Stimulated activated CD4-positive, alpha-beta T cell treated with anti-CD3 and anti-CD28 coated beads, Interleukin-1b, Interleukin-23, amount 100 ng/mL, for 48 hours (primary cell): ENCODE results near the gene AHDC1.

Experiments
- DNase-seq: peaks from one replicate; pipeline ENCODE4 v3.0.0-alpha.2; 2020

Gene AHDC1

DNA sequence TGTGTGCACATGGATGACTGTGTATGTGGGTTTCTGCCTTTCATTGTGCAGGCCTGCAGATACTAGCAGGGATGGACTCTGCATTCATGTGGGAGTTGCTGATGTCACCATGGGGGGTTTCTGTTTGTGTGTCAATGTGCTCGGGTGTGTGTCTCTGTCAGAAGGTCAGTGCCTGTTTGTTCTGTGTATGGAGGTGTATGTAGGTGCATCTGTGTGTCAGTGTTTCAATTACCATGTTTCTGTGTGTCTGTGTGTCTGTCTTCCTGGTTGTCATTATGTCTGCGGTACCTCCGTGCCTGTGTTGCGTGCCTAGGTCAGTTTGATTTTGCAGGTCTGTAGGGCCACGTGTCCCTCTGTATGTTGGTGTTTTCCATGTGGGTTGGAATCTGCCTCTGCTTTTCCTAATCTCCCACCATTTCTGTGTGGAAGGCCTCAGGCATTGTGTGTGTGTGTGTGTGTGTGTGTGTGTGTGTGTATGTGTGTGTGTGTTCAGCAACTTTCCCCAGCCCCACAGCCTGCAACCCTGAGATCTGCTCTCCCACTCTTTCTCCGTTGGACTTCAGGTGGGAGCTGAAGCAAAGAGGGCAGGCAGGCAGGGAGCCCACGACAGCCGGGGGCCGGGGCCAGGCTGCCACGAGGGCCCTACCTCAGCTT lies 77.2 kb downstream of the AHDC1 start:
- DNase-seq: no peak

DNA sequence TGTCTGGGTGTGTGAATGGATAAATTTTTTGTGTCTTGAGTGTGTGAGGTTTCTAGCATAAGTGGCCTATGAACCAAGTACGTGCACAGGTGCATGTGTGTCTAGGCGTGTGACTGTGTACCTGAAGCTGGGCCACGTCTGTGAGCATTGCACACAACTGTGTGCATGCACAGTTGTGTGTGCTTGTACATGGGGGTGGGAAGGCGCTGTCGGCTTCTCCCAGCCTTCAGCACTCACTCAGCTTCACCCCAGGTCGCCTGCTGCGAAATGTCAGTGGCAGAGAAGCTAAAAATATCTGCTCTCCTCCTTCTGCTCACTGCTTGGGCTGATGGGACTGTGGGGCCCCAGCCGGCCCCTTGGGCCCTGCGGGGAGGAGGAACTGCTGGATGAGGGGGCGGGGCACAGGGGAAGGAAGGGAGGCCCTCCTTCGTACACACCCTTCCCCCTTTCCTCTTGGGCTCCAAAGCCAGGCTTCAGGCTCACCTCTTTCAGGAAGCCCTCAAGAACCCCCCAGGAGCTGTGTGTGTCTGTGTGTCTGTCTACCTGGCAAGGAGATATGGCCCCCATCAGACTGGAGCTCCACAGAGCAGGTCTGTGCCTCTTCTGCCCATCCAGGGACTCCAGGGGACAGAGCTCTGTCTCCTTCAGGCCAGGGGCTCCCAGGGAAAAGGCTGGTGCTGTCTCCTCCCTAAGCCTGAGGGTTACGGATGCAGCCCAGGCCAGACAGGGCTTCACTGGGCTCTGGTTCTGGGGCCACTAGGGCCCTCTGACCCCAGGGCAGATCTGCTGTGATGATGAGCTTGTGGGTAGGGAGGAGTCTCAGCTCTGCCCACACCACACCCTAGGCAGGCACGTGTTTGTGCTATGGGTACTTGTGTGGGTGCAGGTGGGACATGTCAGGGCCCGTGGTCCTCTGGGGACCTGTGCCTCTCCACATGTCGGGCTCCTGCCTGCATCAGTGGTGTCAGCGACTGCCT lies 78.4 kb downstream of the AHDC1 start:
- peak; percentile 69 for DNase-seq

DNA sequence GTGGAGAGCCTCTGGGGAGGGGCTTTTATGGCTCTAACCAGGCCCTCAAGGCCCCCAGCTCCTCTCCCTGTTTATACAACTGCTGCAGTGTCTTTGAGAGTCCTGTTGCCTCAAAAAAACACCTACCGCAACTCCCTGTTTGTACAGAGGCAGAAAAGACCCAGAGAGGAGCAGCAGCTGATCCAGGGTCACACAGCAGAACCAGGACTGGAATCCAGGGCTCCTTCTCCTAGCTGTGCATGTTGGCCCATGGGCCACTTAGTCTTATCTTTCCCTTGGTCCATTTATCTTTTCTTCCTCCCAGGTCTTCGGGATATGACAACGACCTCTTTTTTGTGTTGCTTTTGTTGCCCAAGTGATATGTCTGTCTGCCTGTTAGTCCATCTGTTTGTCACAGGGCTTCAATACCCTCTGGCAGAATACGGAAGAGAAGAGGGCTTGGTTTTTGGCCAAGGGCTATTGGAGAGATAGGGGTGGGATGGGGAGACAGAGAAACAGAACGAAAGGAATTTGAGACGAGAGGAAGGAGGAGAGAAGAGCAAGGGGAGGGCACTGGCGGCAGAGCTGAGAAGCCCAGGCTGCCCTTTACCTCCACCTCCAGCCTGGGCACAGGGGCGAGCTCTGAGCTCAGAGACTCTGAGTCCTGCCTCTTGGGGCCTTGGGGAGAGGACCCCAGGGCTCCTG lies 80.5 kb downstream of the AHDC1 start:
- no peak for DNase-seq

DNA sequence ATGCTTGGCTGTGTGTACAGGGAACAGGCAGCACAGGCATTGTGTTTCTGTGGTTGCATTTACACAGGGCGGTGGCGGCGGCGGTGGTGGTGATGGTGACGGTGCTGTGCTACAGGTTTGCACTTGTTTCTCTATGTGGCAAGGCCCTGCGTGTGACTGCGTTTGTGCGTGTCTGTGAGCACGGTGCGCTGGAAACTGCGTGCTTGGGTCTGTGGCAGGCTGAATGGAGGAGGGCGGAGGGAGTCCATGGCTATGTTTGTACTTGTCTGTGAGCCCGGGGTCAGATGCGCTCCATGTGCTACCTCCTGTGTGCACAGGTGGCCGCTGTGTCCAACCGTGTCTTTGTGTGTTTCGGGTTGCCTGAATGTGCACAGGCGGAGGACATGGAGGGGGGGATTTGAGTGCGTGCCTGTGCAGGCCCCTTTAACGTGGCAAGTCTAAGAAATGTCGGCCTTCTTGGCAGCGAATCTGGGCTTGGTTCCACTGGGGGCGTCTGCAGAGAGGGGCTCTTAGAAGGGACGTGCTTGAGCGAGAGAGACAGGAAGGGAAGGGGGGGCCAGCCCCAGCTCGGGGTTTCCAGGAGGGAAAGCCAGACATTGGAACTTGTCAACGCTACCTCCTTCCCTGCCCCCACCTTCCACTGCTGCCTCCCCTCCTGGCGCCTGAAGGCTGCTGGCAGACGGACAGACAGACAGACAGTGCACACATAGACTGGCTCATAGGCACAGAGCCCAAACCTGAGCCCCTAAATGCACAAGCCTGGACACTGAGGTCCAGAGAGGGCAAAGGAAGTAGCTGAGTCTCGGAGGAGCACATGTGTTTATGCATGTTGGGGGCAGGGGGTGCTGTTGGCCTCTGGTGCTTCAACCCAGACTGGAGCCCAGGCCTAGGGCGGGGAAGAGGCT lies 81.3 kb downstream of the AHDC1 start:
- DNase-seq: peak; percentile 81

DNA sequence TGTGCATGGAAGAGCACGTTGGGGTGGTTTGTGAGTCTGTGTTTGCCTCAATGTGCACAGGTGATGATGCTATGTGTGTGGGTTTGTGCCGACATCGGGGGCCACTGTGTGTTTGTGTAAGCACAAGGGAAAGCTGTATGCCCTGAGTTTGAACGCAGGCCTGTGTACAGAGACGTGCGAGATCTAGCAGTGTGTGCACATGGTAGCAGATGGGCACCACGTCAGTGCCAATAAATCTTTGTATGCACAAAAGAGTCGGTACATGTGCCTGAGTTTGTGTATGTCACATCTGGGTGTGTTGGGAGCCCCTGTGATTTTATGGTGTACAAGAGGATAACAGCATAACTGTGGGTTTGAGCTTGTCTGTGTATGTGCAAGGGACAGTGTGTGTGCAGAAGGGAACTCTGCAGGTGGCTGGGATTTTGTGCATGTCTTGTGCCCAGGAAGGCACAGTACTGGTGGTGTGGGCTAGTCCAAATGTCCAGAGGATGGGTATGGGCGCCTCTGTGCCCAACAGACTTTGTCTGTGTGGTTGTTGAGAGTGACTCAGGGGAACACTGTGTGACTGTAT lies 82.0 kb downstream of the AHDC1 start:
- no peak for DNase-seq

DNA sequence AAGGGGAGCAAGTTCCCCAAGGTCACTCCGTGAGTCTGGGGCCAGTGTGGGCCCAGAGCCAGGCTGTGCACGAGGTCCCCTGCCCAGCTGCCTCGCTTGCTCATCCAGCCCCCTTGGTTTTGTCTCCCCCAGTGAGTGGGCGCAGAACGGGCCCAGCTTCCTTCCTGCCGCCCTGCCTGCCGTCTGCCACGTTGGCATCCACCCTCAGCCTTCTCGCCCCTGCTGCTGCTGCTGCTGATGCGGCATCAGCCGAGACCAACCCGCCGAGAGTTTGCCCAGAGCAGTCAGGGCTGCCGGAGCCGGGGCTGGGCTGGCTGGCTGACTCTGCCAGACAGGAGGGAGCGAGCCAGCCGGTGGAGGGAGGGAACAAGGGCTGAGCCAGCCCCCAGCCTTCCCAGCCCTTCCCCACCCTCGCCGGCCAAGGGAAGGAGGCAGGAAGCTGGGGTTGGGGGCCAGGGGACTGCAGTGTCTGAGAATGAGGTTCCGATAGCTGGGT lies 82.6 kb downstream of the AHDC1 start:
- peak; percentile 56 for DNase-seq

DNA sequence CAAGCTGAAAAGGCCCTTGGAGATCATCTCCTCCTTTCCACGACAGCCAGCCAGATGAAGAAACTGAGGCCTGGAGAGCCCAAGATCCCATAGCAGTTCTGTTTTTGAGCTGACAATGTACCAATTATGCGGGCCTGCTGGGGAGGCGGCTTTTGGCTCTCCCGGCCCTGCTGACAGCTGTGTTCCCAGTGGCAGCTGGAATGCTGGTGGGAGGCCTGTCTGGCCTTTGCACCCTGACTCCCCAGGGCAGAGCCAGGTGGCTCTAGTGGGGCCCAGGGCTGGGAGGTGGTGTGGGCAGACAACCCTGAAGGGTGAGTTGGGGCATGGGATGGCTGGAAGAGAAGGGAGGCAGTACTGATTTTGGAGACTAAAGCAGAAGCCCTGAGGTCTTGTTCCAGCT lies 83.3 kb downstream of the AHDC1 start:
- DNase-seq: no peak

DNA sequence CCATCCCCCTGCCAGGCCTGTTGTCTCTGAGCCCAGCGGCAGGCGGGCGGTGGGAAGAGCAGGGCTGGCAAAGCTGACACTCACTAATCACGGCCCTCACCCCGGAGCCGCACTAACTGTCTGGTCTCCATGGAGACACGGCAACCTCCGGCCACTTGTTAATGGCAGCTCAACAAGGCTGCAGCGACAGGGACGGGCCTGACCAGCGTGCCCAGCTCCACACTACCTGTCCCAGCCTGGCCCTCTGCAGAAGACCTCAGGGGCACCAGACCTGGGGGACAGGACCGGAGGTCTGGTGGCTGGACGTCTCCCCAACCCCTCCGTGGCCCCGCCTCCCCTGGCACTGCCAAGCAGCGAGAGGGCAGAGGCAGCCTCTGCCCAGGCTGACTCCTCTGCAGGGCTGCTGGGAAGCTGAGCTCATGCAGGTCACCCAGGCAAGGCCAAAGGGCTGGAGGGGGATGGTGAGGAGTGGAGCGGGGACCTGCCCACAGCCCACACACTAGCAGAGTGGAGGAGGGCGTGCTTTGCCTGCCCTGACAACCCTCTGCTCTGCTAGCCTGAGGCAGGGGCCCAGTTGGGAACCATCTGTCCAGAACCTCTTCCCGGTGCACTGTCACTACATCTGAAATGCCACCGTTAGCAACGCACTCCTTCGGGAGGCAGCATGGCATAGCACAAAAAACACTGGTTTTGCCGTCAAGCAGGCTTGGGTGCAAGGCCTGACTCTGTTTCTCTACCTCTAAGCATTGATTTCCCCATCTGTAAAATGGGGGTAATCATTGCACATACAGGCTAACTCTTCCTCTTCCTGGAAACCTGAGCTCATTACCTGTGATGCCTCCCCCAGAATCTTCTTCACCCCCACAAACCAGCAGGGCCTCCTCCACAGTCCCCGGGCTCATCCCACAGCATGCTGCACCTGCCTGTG lies 84.3 kb downstream of the AHDC1 start:
- no peak for DNase-seq

DNA sequence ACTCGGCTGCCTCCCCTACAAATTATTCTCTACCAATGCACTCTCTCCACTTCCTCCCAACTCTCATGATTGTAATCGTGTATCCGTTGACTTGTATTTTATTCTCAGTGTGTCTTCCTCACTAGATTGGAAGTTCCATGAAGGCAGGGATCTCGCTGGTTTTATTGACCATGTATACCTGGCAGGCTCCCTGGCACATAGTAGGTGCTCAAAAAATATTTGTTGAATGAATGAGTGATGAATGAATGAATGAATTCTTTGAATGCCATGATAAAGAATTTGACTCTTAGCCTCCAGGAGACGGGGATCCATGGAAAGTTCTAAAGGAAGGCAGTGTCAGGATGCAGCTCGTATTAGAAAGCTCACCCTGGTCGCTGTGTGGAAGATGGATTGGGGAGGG lies 85.1 kb downstream of the AHDC1 start:
- DNase-seq: no peak

DNA sequence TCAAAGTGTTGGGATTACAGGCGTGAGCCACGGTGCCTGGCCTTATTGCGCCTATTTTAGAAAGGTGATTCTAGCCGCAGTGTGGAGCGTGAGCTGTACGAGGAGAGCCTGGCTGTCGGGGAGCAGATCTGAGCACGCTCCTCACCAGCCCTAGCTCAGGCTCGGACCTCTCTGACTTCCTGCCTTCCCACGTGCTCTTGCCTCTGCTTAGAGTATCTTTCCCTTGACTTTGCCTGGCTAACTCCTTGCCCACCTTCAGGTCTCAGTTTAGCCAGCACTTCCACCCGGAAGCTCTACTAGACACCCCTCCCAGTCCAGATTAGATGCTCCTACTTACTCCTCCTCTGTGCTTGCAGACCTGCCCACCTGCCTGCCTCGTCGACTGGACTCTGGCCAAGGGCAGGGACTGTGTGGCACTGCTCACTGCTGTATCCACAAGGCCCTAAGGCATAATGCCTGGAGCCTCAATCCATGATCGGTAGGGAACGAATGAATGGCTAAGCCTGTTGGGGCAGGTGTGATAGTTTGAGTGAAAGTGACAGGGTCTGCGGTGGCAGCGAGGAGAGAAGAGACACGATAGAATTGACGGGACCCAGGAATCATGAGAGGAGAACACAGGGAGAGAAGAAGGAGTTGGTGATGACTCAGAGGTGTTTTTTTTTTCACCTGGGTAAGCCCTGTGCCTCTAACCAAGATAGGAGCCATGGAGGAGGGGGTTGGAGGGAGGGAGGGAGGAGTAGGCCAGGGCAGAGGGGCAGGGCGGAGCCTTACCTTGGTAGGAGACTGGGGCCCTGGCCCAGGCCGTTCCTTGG lies 85.8 kb downstream of the AHDC1 start:
- no peak for DNase-seq

DNA sequence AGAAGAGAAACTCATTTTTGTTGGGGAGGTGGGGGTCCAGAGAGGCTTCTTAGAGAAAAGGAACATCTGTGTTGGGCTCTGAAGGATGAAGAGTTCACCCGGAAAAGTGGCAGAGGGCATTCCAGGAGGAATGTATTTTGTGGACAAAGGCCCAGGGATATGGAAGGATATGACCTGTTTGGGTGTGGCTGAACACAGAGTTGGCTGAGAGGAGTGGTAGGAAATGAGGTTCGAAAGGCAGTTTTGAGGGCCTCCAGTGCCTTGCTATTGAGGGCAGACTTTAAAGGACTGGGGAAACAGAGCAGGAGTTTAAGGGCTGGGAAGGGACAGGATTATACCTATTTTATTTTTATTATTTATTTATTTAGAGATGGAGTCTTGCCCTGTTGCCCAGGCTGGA lies 86.6 kb downstream of the AHDC1 start:
- DNase-seq: no peak

DNA sequence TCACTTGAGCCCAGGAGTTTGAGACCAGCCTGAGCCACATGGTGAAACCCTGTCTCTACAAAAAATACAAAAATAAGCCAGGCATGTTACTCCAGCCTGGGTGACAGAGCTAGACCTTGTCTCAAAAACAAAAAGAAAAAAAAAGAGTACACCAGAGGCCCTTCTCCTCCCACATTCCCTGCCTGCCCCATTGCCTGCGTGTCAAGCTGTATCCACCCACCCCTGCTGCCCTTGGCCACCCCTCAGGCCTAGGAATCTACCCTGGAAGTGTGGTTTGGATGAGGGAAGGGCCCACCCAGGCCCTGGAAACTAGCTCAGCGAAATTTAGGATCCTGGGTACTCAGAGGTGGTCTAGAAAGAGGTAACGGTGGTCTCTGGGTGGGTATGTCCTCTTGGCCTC lies 88.3 kb downstream of the AHDC1 start:
- DNase-seq: no peak

DNA sequence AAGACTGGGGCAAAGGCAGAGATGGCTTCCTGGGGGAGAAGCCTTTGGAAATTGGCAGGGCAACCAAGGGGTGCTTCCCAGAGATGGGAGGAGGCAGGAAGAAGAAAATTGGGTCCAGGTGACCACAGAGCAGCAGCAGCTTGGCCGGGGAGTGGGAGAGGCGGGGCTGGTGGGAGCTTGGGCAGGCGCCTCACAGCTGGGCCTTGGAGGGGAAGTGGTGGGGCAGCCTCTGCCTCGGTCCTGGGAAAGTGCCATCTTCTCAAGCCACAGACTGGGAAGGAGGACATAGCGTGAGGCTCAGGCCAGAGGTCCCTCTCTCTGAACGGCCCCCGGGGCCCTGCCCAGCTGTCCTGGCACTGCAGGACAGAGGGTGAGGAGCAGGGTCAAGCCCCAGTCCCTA lies 90.0 kb downstream of the AHDC1 start:
- DNase-seq: no peak

DNA sequence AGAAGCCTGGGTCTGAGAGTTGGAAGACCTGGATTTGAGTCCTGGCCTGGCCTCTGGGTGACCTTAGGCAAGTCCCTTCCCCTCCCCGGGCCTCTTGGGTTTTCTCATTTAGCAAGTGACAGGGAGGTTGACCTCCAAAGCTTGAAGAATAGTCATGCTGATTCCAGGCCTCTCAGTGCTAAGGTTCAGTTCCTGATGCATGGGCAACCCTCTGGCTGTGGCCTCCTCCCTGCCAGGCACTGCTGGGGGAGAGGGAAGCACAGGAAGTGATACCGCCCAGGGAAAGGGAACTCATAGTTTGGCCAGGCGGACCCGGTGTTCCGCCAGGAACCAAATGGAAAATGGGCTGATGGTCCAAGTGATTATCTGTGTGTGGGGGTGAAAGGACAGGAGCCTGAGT lies 90.4 kb downstream of the AHDC1 start:
- DNase-seq: no peak

DNA sequence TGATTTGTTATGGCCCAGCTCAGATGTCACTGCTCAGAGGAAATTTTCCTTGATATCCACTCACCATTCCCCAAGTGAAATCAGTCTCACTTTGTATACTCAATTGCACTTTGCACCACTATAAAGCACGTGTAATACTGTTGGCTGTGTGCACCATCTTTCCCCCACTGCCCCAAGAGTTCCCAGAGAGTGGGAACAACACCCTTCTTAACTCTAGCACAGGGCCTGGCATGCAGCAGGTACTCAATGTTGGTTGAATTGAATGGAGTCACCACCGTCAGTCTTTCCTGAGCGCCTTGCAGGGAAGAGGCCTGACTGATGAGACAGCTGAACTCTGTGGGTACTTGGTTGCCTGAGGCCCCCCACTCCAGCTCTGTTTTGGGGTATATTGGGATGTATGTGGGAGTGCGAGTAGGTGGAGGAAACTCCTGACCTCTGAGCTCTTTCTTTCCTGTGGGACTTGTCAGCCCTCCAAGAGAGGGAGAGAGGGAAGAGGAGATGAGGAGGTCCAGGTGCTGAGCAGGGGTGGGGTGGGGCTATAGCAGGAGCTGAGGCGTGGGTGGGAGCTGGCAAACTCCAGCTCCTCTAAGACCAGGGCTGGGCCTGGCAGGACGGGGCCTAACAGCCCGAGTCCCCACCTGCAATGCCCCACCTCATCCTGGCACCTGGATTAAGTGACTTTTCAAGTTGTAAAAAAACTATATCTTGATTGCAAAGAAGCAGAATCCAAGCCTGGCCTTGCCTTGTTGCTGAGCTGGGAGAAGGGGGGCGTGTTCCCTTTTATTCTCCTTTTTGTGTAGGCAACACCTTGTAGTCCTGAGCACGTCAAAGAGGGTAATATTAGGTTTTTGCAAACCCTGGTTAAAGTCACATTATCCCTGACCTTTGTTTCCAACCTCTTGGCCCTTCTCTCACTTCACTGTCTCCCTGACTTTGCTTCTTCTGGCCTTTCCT lies 94.5 kb downstream of the AHDC1 start:
- no peak for DNase-seq

DNA sequence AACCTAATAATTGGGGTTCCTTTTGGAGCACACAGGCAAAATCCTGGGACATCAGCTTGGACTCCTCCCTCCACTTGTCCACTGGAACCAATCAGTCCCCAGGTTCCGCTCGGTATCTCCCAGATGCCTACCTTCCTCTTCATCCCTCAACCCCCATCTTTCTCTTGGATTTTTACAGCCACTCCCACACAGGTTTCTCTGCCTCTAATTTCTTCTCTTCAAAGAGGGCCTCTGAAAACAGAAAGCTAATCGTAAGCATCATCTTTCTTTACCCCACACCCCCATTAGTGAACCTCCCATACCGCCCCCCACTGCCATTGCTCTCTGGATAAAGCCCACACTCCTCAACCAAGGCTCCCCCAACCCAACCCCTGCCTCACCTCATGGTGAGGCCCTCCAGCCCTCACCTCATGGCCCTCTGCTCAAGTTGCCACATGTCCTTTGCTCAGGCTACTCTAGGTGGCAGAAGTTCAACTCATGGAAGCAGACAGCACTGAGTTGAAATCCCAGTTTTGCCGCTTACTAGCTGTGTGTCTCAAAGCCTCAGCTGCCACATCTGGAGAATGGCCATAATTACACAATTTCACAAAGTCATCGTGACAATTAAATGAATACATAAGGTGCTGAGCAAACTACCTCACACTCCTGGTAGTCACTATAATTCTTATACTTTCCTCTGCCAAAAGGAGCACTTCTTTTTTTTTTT lies 95.8 kb downstream of the AHDC1 start:
- DNase-seq: no peak

DNA sequence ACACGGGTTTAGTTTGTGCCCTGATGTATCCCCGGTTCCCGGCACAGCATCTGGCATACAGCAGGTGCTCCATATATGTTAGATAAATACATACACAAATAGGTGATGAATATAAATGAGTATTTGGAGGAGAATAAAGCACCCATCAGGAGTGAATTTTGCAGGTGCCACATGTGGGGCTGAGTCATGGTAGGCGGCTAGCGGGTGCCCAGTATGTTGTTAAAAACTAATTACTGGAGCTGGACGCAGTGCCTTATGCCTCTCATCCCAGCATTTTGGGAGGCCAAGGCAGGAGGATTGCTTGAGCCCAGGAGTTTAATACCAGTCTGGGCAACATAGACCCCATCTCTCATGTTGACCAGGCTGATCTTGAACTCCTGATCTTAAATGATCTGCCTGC lies 97.2 kb downstream of the AHDC1 start:
- DNase-seq: no peak

DNA sequence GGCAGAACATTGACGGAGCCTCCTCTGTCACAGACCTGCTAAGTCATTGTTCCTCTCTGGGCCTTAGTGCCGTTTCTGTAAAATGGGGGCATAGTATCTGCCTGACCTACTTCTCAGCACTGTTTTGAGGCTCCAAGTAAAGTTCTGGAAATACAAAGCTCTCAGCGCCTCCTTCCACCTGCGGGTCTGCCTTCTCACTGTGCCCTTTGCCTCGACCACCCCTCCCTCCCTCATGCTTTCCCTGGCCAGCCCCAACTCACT lies 98.6 kb downstream of the AHDC1 start:
- no peak for DNase-seq
